ENCODE results near the gene ABCC3. TPM values are rescaled to one million over a fixed set of nuclear protein-coding genes. Genes with fewer than 3 reads are reported as not detected.

The ABCC3 gene
- total RNA-seq, 1 donor from 2014 or later, result 0.73 TPM

DNA sequence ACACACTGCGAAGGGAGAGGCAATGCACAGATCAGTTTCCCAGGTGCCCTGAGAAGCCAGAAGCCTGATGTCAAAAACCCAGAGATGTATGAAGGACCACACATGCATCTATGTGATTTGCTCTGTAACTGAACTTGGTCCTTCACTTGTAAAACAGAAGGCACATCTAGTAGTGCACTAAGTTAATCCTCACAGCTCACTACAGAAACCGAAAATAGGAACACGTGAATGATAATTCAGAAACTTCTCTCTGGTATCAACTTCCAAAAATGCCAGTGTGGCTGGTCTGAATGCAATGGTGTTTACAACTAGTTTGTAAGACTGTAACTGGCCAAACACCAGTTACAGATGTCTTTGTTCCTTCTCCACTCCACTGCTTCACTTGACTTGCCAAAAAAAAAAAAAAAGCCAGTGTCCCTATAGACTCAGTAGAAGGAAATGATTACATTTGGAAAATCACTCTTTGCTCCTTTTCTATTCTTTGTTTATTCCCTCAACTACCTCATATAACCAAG is 61.7 kb downstream of the ABCC3 start:
- Mint-ChIP-seq H3K27ac (ENCODE audit: unreplicated experiment) (no peak overlapping the region), H3K4me1 (ENCODE audit: unreplicated experiment) (peaks cover 21% of the 10 kb centered on the region), H3K9me3 (ENCODE audit: unreplicated experiment) (no peaks in the 10 kb centered on the region), H3K36me3 (ENCODE audit: unreplicated experiment) (peaks cover 41% of the 10 kb centered on the region), H3K27me3 (ENCODE audit: unreplicated experiment) (no peaks in the 10 kb centered on the region), H3K4me3 (ENCODE audit: unreplicated experiment) (no peak overlapping the region)
- no peak for TF ChIP-seq CTCF (IDR thresholded peaks at IDR 0.05)
- no peak for DNase-seq (ENCODE audit: extremely low spot score, unreplicated experiment)

DNA sequence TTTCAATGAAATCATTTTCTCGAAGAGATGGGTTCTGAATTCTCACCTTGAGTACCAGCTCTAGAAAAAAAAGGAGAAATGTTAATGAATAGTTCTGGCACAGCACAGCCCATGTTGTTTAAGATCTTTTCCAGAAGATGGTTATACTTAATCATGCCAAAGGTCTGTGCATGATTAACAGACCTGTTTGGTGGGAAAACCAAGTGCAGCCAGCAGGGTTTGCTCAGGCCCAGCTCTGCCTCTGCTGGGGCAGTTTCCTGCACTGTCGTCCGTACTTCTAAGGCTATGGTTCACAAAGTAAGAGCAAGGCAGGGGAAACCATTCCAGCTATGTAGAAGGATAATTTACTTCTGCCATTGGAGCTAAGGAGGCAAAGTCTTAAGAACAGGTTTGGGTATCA is 62.4 kb downstream of the ABCC3 start:
- Mint-ChIP-seq H3K27me3 (ENCODE audit: unreplicated experiment) (no peaks in the 10 kb centered on the region), H3K36me3 (ENCODE audit: unreplicated experiment) (peaks cover 43% of the 10 kb centered on the region), H3K27ac (ENCODE audit: unreplicated experiment) (no peak overlapping the region), H3K9me3 (ENCODE audit: unreplicated experiment) (no peaks in the 10 kb centered on the region), H3K4me1 (ENCODE audit: unreplicated experiment) (peaks cover 23% of the 10 kb centered on the region), H3K4me3 (ENCODE audit: unreplicated experiment) (no peak overlapping the region)
- TF ChIP-seq CTCF (IDR thresholded peaks at IDR 0.05), result no peak
- no peak for DNase-seq (ENCODE audit: extremely low spot score, unreplicated experiment)

DNA sequence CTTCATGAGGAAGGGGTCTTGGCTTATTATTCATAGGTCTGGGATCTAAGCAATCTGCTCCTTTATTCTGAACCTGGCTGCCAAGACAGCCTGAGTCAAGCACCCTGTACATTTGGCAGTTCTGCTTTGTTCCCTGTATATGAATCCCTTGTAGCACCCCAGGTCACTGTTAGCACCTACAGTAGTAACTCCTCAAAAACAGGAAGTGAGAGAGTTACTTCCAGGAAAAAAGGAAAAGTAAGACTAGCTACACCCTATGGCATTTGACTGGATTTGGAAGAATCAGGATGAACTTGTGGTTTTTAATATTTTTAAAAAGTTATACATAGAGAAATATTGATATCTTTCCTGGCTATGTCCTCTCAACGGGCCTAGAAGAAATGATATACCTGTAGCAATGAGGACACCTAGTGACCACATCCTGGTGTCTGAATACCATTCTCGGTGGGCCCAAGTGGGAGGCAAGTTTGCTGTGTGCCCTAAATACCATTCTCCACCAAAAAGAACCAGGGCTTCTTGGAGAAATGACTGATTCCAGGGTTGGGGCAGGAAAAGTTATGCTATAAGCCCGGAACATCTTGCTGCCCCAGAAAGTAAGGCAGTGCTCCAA is 63.1 kb downstream of the ABCC3 start:
- Mint-ChIP-seq H3K4me3 (ENCODE audit: unreplicated experiment) (no peak overlapping the region), H3K27ac (ENCODE audit: unreplicated experiment) (no peak overlapping the region), H3K9me3 (ENCODE audit: unreplicated experiment) (no peaks in the 10 kb centered on the region), H3K36me3 (ENCODE audit: unreplicated experiment) (peaks cover 40% of the 10 kb centered on the region), H3K4me1 (ENCODE audit: unreplicated experiment) (peaks cover 17% of the 10 kb centered on the region), H3K27me3 (ENCODE audit: unreplicated experiment) (no peaks in the 10 kb centered on the region)
- TF ChIP-seq CTCF (IDR thresholded peaks at IDR 0.05), result no peak
- DNase-seq (ENCODE audit: extremely low spot score, unreplicated experiment), result no peak

DNA sequence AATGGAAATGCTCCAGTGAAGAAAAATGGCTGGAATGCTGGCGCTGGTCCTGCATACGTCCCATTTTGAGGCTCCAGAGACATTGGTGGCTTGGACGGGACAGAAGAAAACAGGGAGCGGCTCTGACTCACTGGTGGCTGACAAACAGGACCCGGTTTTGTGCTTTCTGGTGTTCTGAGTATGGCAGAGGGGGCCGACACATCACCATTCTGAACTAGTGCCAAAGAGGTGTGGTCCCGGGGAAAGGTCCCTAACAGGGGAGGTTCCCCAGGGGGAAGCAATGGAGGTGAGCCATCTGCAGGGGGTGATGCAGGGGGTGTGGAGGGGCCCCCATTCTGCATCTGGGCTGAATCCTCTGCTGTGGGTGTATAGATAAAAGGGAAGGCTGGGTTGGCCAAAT is 64.7 kb downstream of the ABCC3 start:
- Mint-ChIP-seq H3K27me3 (ENCODE audit: unreplicated experiment) (no peaks in the 10 kb centered on the region), H3K4me1 (ENCODE audit: unreplicated experiment) (peaks cover 13% of the 10 kb centered on the region), H3K36me3 (ENCODE audit: unreplicated experiment) (peaks cover 45% of the 10 kb centered on the region), H3K9me3 (ENCODE audit: unreplicated experiment) (no peaks in the 10 kb centered on the region), H3K4me3 (ENCODE audit: unreplicated experiment) (no peak overlapping the region), H3K27ac (ENCODE audit: unreplicated experiment) (no peak overlapping the region)
- no peak for DNase-seq (ENCODE audit: extremely low spot score, unreplicated experiment)
- no peak for TF ChIP-seq CTCF (IDR thresholded peaks at IDR 0.05)

DNA sequence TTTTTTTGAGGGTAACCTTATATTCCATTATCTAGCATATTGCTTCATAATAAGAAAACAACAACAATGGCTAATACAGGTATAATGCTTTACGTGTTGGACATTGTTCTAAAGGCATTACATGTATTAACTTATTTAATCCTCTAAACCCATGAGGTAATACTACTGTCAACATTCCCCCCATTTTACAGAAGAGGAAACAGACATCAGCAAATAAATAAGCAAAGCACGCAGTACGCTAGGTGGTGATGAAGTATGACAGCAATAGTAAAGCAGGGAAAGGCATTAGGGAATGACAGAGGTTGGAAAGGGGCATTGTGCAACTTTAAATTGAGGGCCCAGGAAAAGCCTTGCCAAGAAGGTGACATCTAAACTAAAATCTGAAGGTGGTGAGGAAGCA is 68.5 kb downstream of the ABCC3 start:
- peaks cover 24% of the 10 kb centered on the region for H3K36me3 Mint-ChIP-seq (ENCODE audit: unreplicated experiment)
- DNase-seq (ENCODE audit: extremely low spot score, unreplicated experiment), result no peak
- no peaks in the 10 kb centered on the region for H3K27me3 Mint-ChIP-seq (ENCODE audit: unreplicated experiment)
- H3K9me3 Mint-ChIP-seq (ENCODE audit: unreplicated experiment), result no peaks in the 10 kb centered on the region
- TF ChIP-seq CTCF (IDR thresholded peaks at IDR 0.05), result no peak
- peaks cover 25% of the 10 kb centered on the region for H3K4me1 Mint-ChIP-seq (ENCODE audit: unreplicated experiment)
- no peak overlapping the region for H3K4me3 Mint-ChIP-seq (ENCODE audit: unreplicated experiment)
- H3K27ac Mint-ChIP-seq (ENCODE audit: unreplicated experiment), result no peak overlapping the region
